Calu3 (cell line): ENCODE data around the gene SYK. TPM values are rescaled to one million over a fixed set of nuclear protein-coding genes. Genes with fewer than 3 reads are reported as not detected.

Experiments
- BruUV-seq: library from RNA; stranded (reverse); fragments of 400-500 nt; replicated peaks from 2 replicates; lab custom pipeline; 2021; lab: Mats Ljungman, UMichigan
- CTCF ChIA-PET: fragments of 300-600 bp; sonication (Branson Sonifier 250); formaldehyde crosslinking; loops from one replicate; lab custom pipeline; 2022; ENCODE audit warnings: antibody characterized with exemption; lab: Charles Lee
- DNase-seq: peaks from one replicate; pipeline ENCODE4 v3.0.0; 2022
- H3K27ac Mint-ChIP-seq: one replicate; pipeline ENCODE4 v1.8.0; 2022; ENCODE audit warnings: mixed read lengths; ENCODE audit not compliant: unreplicated experiment
- H3K27me3 Mint-ChIP-seq: one replicate; pipeline ENCODE4 v1.8.0; 2022; ENCODE audit warnings: mixed read lengths; ENCODE audit not compliant: unreplicated experiment
- H3K36me3 Mint-ChIP-seq: one replicate; pipeline ENCODE4 v1.8.0; 2022; ENCODE audit warnings: mild to moderate bottlenecking, moderate library complexity, mixed read lengths; ENCODE audit not compliant: insufficient read depth, unreplicated experiment
- H3K4me1 Mint-ChIP-seq: one replicate; pipeline ENCODE4 v1.8.0; 2022; ENCODE audit warnings: mild to moderate bottlenecking, low read depth, mixed read lengths; ENCODE audit not compliant: unreplicated experiment
- H3K4me3 Mint-ChIP-seq: one replicate; pipeline ENCODE4 v1.8.0; 2022; ENCODE audit warnings: mild to moderate bottlenecking, low read depth, moderate library complexity, mixed read lengths; ENCODE audit not compliant: unreplicated experiment
- H3K9me3 Mint-ChIP-seq: one replicate; pipeline ENCODE4 v1.8.0; 2022; ENCODE audit warnings: low read depth, mixed read lengths; ENCODE audit not compliant: unreplicated experiment
- CTCF ChIP-seq: fragments of 200-600 bp; IDR thresholded peaks from one replicate; pipeline ENCODE4 v1.8.0; 2022; ENCODE audit warnings: antibody characterized with exemption; ENCODE audit not compliant: unreplicated experiment
- intact Hi-C: fragments of 100-400 bp; cut with micrococcal nuclease; formaldehyde crosslinking; loops from one replicate; pipeline ENCODE4 v1.10.0; 2022; ENCODE audit not compliant: unreplicated experiment
- total RNA-seq: library from RNA; stranded (reverse); gene quantifications from 2 replicates; pipeline ENCODE4 v1.2.3, GENCODE V29; 2022

The SYK gene
- total RNA-seq, 1 experiment from 2014 or later = 14.8 TPM

GRCh38 chr9:90830977-90831376, 29.4 kb downstream of the SYK start:
- peaks cover 5% of the 10 kb centered on the region for H3K36me3 Mint-ChIP-seq
- intact Hi-C loops = no loop called here
- no peaks in the 10 kb centered on the region for H3K9me3 Mint-ChIP-seq
- BruUV-seq = no TSS peak
- H3K27me3 Mint-ChIP-seq = no peaks in the 10 kb centered on the region
- H3K27ac Mint-ChIP-seq = no peak overlapping the region
- CTCF ChIA-PET = no interaction called here
- no peaks in the 10 kb centered on the region for H3K4me1 Mint-ChIP-seq
- TF ChIP-seq CTCF = no peak
- no peak for DNase-seq
- no peak overlapping the region for H3K4me3 Mint-ChIP-seq

GRCh38 chr9:90832261-90832660, 30.6 kb downstream of the SYK start:
- Mint-ChIP-seq H3K4me3 (no peak overlapping the region), H3K4me1 (no peaks in the 10 kb centered on the region), H3K36me3 (peaks cover 2% of the 10 kb centered on the region), H3K27me3 (no peaks in the 10 kb centered on the region), H3K27ac (no peak overlapping the region), H3K9me3 (no peaks in the 10 kb centered on the region)
- CTCF ChIA-PET = interaction anchor here (0.6 kb wide), 1 partner anchor 11 kb away, joined by 3 read pairs; no protein-coding TSS in a partner anchor
- intact Hi-C loops = no loop called here
- BruUV-seq = no TSS peak
- no peak for DNase-seq
- TF ChIP-seq CTCF = no peak

GRCh38 chr9:90834828-90835595, 33.4 kb downstream of the SYK start:
- H3K4me1 Mint-ChIP-seq = no peaks in the 10 kb centered on the region
- no TSS peak for BruUV-seq
- no peaks in the 10 kb centered on the region for H3K9me3 Mint-ChIP-seq
- no peak overlapping the region for H3K4me3 Mint-ChIP-seq
- intact Hi-C loops = no loop called here
- no peak for DNase-seq
- no peaks in the 10 kb centered on the region for H3K36me3 Mint-ChIP-seq
- CTCF ChIA-PET = no interaction called here
- no peak for TF ChIP-seq CTCF
- H3K27ac Mint-ChIP-seq = no peak overlapping the region
- H3K27me3 Mint-ChIP-seq = no peaks in the 10 kb centered on the region

- CTCF ChIA-PET = no interaction called here
- no peaks in the 10 kb centered on the region for H3K36me3 Mint-ChIP-seq
- no peak overlapping the region for H3K27ac Mint-ChIP-seq
- no peaks in the 10 kb centered on the region for H3K9me3 Mint-ChIP-seq
- H3K4me1 Mint-ChIP-seq = no peaks in the 10 kb centered on the region
- no peaks in the 10 kb centered on the region for H3K27me3 Mint-ChIP-seq
- no TSS peak for BruUV-seq
- TF ChIP-seq CTCF = no peak
- intact Hi-C loops = no loop called here
- DNase-seq = no peak
- no peak overlapping the region for H3K4me3 Mint-ChIP-seq
These were observed 34.9 kb downstream of the SYK start for GRCh38 chr9:90836411-90837080.
